Trophoblast cell (in vitro differentiated cells and primary cell): Measurements from ENCODE around the gene CHKB.

Experiments
- DNase-seq, 2 donors: peaks; one replicate each; pipeline ENCODE4 v3.0.0-alpha.2; 2016
- H2AFZ ChIP-seq: 2 replicates; pipeline ENCODE4 v1.6.1; 2013; ENCODE audit warnings: low read length, moderate library complexity, mild to moderate bottlenecking; ENCODE audit not compliant: insufficient read depth, poor library complexity
- H2AK5ac ChIP-seq: 2 replicates; pipeline ENCODE4 v1.6.1; 2013; ENCODE audit warnings: mild to moderate bottlenecking, low read length
- H2BK120ac ChIP-seq: 2 replicates; pipeline ENCODE4 v1.6.1; 2013; ENCODE audit warnings: low read length, mild to moderate bottlenecking, moderate library complexity; ENCODE audit not compliant: insufficient read depth, poor library complexity
- H2BK12ac ChIP-seq: 2 replicates; pipeline ENCODE4 v1.6.1; 2013; ENCODE audit warnings: mild to moderate bottlenecking, low read length, moderate library complexity
- H2BK5ac ChIP-seq: 2 replicates; pipeline ENCODE4 v1.6.1; 2013; ENCODE audit warnings: low read length, low read depth, moderate library complexity, mild to moderate bottlenecking; ENCODE audit not compliant: poor library complexity
- H3K14ac ChIP-seq: 2 replicates; pipeline ENCODE4 v1.6.1; 2013; ENCODE audit warnings: mild to moderate bottlenecking, low read length
- H3K18ac ChIP-seq: 2 replicates; pipeline ENCODE4 v1.6.1; 2013; ENCODE audit warnings: mild to moderate bottlenecking, low read length
- H3K23ac ChIP-seq: 2 replicates; pipeline ENCODE4 v1.6.1; 2013; ENCODE audit warnings: low read length
- H3K27ac ChIP-seq: 2 replicates; pipeline ENCODE4 v1.5.1; 2013; ENCODE audit warnings: low read depth, mild to moderate bottlenecking, inconsistent platforms, low read length, moderate library complexity
- H3K27me3 ChIP-seq: 2 replicates; pipeline ENCODE4 v1.6.1; 2013; ENCODE audit warnings: inconsistent platforms, mild to moderate bottlenecking, low read length, moderate library complexity; ENCODE audit not compliant: insufficient read depth
- H3K36me3 ChIP-seq, 2 experiments: 1 replicate in 1 of 2; 2 replicates in 1 of 2; pipeline ENCODE4 v1.6.1; 2013; ENCODE audit warnings: low read length in 2 of 2, mild to moderate bottlenecking in 2 of 2, moderate library complexity in 1 of 2; ENCODE audit not compliant: insufficient read depth in 2 of 2, control insufficient read depth in 1 of 2
- H3K4ac ChIP-seq: 2 replicates; pipeline ENCODE4 v1.6.1; 2013; ENCODE audit warnings: low read depth, mild to moderate bottlenecking, low read length, moderate library complexity
- H3K4me1 ChIP-seq, 2 experiments: 1 replicate in 1 of 2; 2 replicates in 1 of 2; pipeline ENCODE4 v1.6.1; 2013; ENCODE audit warnings: low read length in 2 of 2, mild to moderate bottlenecking in 2 of 2, moderate library complexity in 1 of 2; ENCODE audit not compliant: insufficient read depth in 2 of 2, control insufficient read depth in 1 of 2
- H3K4me2 ChIP-seq: 2 replicates; pipeline ENCODE4 v1.6.1; 2013; ENCODE audit warnings: inconsistent platforms, mild to moderate bottlenecking, low read length, moderate library complexity
- H3K4me3 ChIP-seq: 2 replicates; pipeline ENCODE4 v1.5.1; 2013; ENCODE audit warnings: mild to moderate bottlenecking, low read depth, low read length, inconsistent platforms
- H3K79me1 ChIP-seq: one replicate; pipeline ENCODE4 v1.6.1; 2013; ENCODE audit warnings: low read length
- H3K79me2 ChIP-seq: 2 replicates; pipeline ENCODE4 v1.6.1; 2013; ENCODE audit warnings: low read length, mild to moderate bottlenecking; ENCODE audit not compliant: control insufficient read depth, insufficient read depth, poor library complexity
- H3K9ac ChIP-seq: 2 replicates; pipeline ENCODE4 v1.6.1; 2013; ENCODE audit warnings: mild to moderate bottlenecking, low read length
- H3K9me3 ChIP-seq: 2 replicates; pipeline ENCODE4 v1.6.1; 2013; ENCODE audit warnings: low read depth, mild to moderate bottlenecking, control low read depth, inconsistent platforms, low read length; ENCODE audit not compliant: insufficient read depth
- H4K12ac ChIP-seq: 2 replicates; pipeline ENCODE4 v1.6.1; 2013; ENCODE audit warnings: low read depth, mild to moderate bottlenecking, low read length, moderate library complexity
- H4K8ac ChIP-seq: 2 replicates; pipeline ENCODE4 v1.6.1; 2013; ENCODE audit warnings: low read depth, mild to moderate bottlenecking, low read length, moderate library complexity
- H4K91ac ChIP-seq: one replicate; pipeline ENCODE4 v1.6.1; 2013; ENCODE audit warnings: low read depth, mild to moderate bottlenecking, low read length, moderate library complexity
- WGBS: extraction: QIAGEN DNeasy Blood & Tissue Kit; methylation state at CpG from one replicate; pipeline ENCODE4 v1.1.7; 2013; ENCODE audit warnings: missing lambda C conversion rate; ENCODE audit not compliant: insufficient read length, insufficient coverage; ENCODE audit errors: extremely low coverage; 5-methylcytosine and 5-hydroxymethylcytosine counted together

The CHKB gene

DNA sequence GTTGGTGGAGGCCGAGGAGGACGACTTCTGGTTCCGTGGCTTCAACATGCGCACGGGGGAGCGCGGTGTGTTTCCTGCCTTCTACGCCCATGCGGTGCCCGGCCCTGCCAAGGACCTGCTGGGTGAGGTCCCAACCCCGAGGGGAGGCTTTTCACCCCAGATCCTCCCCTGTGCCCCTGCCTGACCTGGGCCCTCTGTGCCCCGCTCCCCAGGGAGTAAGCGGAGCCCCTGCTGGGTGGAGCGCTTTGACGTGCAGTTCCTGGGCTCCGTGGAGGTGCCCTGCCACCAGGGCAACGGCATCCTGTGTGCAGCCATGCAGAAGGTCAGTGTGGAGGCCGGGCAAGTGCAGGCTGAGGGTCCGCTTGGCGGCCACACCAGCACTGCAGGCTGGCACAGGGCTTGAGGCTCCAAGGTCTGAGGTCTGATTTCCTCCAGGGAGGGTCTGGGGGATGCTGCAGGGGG, 23.0 kb upstream of the CHKB start:
- Histone ChIP-seq H3K4ac (no peak overlapping the region), H4K8ac (no peak overlapping the region), H3K27me3 (peaks cover 16% of the 10 kb centered on the region), H3K4me3 (no peak overlapping the region), H4K91ac (no peak overlapping the region), H2BK120ac (no peak overlapping the region), H3K79me2 (no peaks in the 10 kb centered on the region), H3K79me1 (no peaks in the 10 kb centered on the region), H2AFZ (no peak overlapping the region), H3K4me2 (no peak overlapping the region), H3K23ac (no peak overlapping the region), H3K18ac (no peak overlapping the region), H4K12ac (no peak overlapping the region), H3K14ac (no peak overlapping the region), H3K4me1 (peaks cover 3 to 4% of the 10 kb centered on the region in 2 experiments), H3K9me3 (peaks cover 1% of the 10 kb centered on the region), H2BK12ac (no peak overlapping the region), H3K27ac (no peak overlapping the region), H3K9ac (no peak overlapping the region), H2BK5ac (no peak overlapping the region), H2AK5ac (no peak overlapping the region), H3K36me3 (no peaks in the 10 kb centered on the region)
- no CpG with 5 or more reads among the region's 20 CpGs for WGBS
- no peak for DNase-seq

DNA sequence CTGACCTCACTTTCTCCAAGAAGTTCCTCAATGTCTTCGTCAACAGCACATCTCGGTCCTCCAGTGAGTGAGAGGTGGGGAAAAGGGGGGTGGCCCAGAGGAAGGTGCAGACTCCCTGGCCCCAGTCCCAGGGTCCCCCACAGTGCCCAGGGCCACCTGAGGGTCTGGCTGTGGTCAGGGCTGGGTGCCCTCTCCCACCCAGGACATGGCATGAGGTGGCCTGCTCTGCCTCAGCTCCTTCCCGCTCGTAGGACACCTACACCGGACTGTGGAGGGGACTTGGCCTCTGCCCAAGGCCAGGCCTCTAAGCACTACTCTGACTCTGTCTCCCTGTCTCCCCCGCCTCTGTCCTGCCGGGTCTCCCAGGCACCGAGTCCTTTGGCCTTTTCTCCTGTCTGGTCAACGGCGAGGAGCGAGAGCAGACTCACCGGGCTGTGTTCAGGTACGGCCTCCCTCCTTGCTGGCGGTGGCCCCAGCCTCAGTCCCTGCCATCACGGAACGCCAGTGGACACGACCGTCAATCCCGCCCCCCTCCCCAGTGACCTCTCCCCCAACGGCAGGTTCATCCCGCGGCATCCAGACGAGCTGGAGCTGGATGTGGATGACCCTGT, 22.5 kb upstream of the CHKB start:
- no peak overlapping the region for H3K4ac ChIP-seq
- no CpG with 5 or more reads among the region's 23 CpGs for WGBS

GRCh38 chr22:50604256-50605001, 21.8 kb upstream of the CHKB start:
- H3K4ac ChIP-seq = no peak overlapping the region
- H2BK120ac ChIP-seq = no peak overlapping the region
- H3K23ac ChIP-seq = no peak overlapping the region
- no peaks in the 10 kb centered on the region for H3K79me1 ChIP-seq
- H3K9me3 ChIP-seq = peaks cover 1% of the 10 kb centered on the region
- no peaks in the 10 kb centered on the region for H3K79me2 ChIP-seq
- H4K91ac ChIP-seq = no peak overlapping the region
- no peak overlapping the region for H2AK5ac ChIP-seq
- no peaks in the 10 kb centered on the region for H3K36me3 ChIP-seq
- no peak overlapping the region for H4K8ac ChIP-seq
- H3K4me2 ChIP-seq = no peak overlapping the region
- no peak overlapping the region for H2AFZ ChIP-seq
- H3K4me3 ChIP-seq = no peak overlapping the region
- no peak overlapping the region for H2BK12ac ChIP-seq
- H2BK5ac ChIP-seq = no peak overlapping the region
- DNase-seq = no peak
- no CpG with 5 or more reads among the region's 103 CpGs for WGBS
- no peak overlapping the region for H3K27ac ChIP-seq
- H3K9ac ChIP-seq = no peak overlapping the region
- H3K14ac ChIP-seq = no peak overlapping the region
- H3K18ac ChIP-seq = no peak overlapping the region
- H4K12ac ChIP-seq = no peak overlapping the region
- peaks cover 19% of the 10 kb centered on the region for H3K27me3 ChIP-seq
- H3K4me1 ChIP-seq = peaks cover 3 to 4% of the 10 kb centered on the region in 2 experiments

More for the DNA sequence above, 22.5 kb upstream of the CHKB start:
- Histone ChIP-seq H4K12ac (no peak overlapping the region), H3K9me3 (peaks cover 1% of the 10 kb centered on the region), H2AFZ (no peak overlapping the region), H3K79me2 (no peaks in the 10 kb centered on the region), H3K4me1 (peaks cover 3 to 4% of the 10 kb centered on the region in 2 experiments), H4K8ac (no peak overlapping the region), H3K79me1 (no peaks in the 10 kb centered on the region), H2BK5ac (no peak overlapping the region), H3K27ac (no peak overlapping the region), H2AK5ac (no peak overlapping the region), H2BK120ac (no peak overlapping the region), H3K14ac (no peak overlapping the region), H3K18ac (no peak overlapping the region), H2BK12ac (no peak overlapping the region), H3K23ac (no peak overlapping the region), H3K4me3 (no peak overlapping the region), H3K36me3 (no peaks in the 10 kb centered on the region), H3K9ac (no peak overlapping the region), H3K27me3 (peaks cover 16% of the 10 kb centered on the region), H3K4me2 (no peak overlapping the region), H4K91ac (no peak overlapping the region)
- no peak for DNase-seq

DNA sequence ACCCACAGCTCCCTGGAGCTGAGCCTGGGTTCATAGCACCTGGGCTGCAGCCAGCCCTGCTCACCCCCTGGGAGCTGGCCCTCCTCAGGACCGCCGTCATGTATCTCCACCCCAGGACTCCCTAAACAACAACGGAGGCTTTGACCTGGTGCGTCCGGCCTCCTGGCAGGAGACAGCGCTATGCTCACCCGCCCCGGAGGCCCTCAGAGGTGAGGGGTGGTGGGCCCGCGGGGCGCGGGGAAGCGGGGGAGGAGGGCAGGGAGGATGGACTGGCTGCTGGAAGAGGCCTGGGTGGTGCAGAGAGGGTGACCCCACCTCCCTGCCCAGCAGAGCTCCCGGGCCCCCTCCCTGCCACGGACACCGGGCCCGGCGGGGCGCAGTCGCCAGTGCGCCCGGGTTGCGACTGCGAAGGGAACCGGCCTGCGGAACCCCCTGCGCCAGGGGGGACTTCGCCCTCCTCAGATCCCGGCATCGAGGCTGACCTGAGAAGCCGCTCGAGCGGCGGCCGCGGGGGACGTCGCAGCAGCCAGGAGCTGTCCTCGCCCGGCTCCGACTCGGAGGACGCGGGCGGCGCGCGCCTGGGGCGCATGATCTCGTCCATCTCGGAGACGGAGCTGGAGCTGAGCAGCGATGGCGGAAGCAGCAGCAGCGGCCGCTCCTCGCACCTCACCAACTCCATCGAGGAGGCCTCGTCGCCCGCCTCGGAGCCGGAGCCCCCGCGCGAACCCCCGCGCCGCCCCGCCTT, 21.0 kb upstream of the CHKB start:
- Histone ChIP-seq H3K36me3 (no peaks in the 10 kb centered on the region), H3K18ac (no peak overlapping the region), H3K79me2 (no peaks in the 10 kb centered on the region), H3K9me3 (peaks cover 1% of the 10 kb centered on the region), H3K27me3 (peaks cover 19% of the 10 kb centered on the region), H2AK5ac (no peak overlapping the region), H3K4me3 (no peak overlapping the region), H3K14ac (no peak overlapping the region), H2BK5ac (no peak overlapping the region), H4K8ac (no peak overlapping the region), H3K4me2 (no peak overlapping the region), H2AFZ (no peak overlapping the region), H4K12ac (no peak overlapping the region), H3K79me1 (no peaks in the 10 kb centered on the region), H3K4ac (no peak overlapping the region), H4K91ac (no peak overlapping the region), H2BK12ac (no peak overlapping the region), H3K23ac (no peak overlapping the region), H2BK120ac (no peak overlapping the region), H3K9ac (no peak overlapping the region), H3K27ac (no peak overlapping the region), H3K4me1 (peaks cover 3 to 4% of the 10 kb centered on the region in 2 experiments)
- DNase-seq = no peak
- no CpG with 5 or more reads among the region's 70 CpGs for WGBS
